Sigmoid colon (tissue), 7 donors: ENCODE measurements around the gene PRKN. TPM values are rescaled to one million over a fixed set of nuclear protein-coding genes. Genes with fewer than 3 reads are reported as not detected.

ENCODE experiments used
- DNase-seq: peaks from one replicate; pipeline ENCODE4 v3.0.0-alpha.2; 2019
- H3K27ac ChIP-seq, 4 donors: fragments of 200-600 bp; sonication (generic); one replicate each; pipeline ENCODE4 v1.5.1; 2016 to 2019; ENCODE audit warnings: mild to moderate bottlenecking in 1 of 4
- H3K27me3 ChIP-seq, 3 donors: fragments of 200-600 bp; sonication (generic); one replicate each; pipeline ENCODE4 v1.5.1; 2019; ENCODE audit warnings: mild to moderate bottlenecking in 1 of 3
- H3K36me3 ChIP-seq, 4 donors: fragments of 200-600 bp; sonication (generic); one replicate each; pipeline ENCODE4 v1.5.1; 2016 to 2019
- H3K4me1 ChIP-seq, 4 donors: fragments of 200-600 bp; sonication (generic); one replicate each; pipeline ENCODE4 v1.5.1; 2017 to 2019
- H3K4me3 ChIP-seq, 4 donors: fragments of 200-600 bp; sonication (generic); one replicate each; pipeline ENCODE4 v1.5.1; 2017 to 2019; ENCODE audit warnings: mild to moderate bottlenecking in 2 of 4, moderate library complexity in 1 of 4
- H3K9me3 ChIP-seq, 4 donors: fragments of 200-600 bp in 3 of 4; sonication (generic) in 3 of 4; one replicate each; pipeline versions ENCODE4 v1.5.1 to v1.6.1; 2013 to 2019
- CTCF ChIP-seq, 4 experiments: fragments of 450-650 bp in 3 of 4; fragments of 200-600 bp in 1 of 4; IDR thresholded peaks; one replicate each; pipeline ENCODE4 v1.5.1; 2016 to 2019; ENCODE audit warnings: antibody characterized with exemption in 4 of 4, mild to moderate bottlenecking in 3 of 4, moderate library complexity in 2 of 4
- EP300 ChIP-seq, 4 donors: sonication (generic); formaldehyde crosslinking; IDR thresholded peaks; one replicate each; pipeline ENCODE4 v1.6.1; 2017; ENCODE audit warnings: antibody characterized with exemption in 4 of 4
- POLR2A ChIP-seq, 2 donors: fragments of 450-650 bp; IDR thresholded peaks; one replicate each; pipeline ENCODE4 v1.6.1; 2016; ENCODE audit warnings: antibody characterized with exemption in 2 of 2, mild to moderate bottlenecking in 2 of 2, moderate library complexity in 2 of 2
- POLR2AphosphoS5 ChIP-seq, 4 donors: sonication (generic); formaldehyde crosslinking; IDR thresholded peaks; one replicate each; pipeline ENCODE4 v1.6.1; 2017; ENCODE audit warnings: antibody characterized with exemption in 4 of 4
- WGBS, 2 donors: extraction: QIAGEN DNeasy Blood & Tissue Kit; methylation state at CpG; one replicate each; pipeline ENCODE4 v1.1.7; 2013; 5-methylcytosine and 5-hydroxymethylcytosine counted together
- intact Hi-C: fragments of 100-400 bp; cut with DNase I; formaldehyde crosslinking; loops from one replicate; pipeline ENCODE4 v1.15.1; 2023
- polyA plus RNA-seq, 3 donors: library from polyadenylated mRNA; stranded (reverse); fragments of 200-250 nt; gene quantifications; one replicate each; pipeline ENCODE4 v1.2.3, GENCODE V29; 2013
- total RNA-seq, 4 donors: library from RNA; depleted of rRNA; stranded (reverse); fragments of >200 nt; gene quantifications; one replicate each; pipeline ENCODE4 v1.1.0, GENCODE V29; 2016
- donor health status: healthy with polysubstance abuse.
- donor health status: Bipolar disorder and iron deficiency.
- donor health status: healthy.

The PRKN gene
- total and polyA plus RNA-seq, 7 donors = 0.38 to 173 (median 9.7) TPM

DNA sequence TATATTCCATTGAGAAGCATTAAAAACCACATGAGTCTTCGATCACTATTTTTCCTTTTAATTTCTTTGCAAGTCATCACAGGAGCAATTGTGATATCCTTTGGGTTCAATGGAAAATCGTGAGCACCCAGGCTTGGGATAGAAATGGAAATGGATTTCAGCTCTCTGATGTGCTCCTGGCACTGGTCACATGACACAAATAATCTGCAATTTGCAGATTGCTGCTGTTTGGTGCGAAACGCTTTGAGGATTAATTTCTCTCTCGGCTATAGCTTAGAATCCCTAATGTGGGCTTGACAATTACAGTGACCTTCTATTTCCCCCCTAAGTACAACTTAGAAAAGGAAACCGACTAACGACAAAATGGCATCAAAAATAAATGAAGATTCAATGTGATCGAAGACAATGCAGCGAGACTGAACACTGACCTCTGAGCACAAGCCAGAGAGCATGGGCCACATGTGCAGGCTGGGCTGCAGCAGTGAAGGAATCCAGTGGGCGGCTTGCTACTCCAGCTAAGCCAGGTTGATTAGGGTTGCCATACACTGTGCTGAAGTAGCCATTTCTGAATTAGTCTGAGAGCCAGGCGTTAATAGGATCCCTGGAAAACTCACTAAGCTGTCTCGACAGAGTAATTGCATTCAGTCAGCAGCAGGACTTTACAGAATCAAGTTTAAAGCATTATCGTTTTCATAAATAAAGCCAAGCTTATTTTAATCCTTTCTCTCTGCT is 1151.9 kb downstream of the PRKN start:
- Histone ChIP-seq H3K4me3 (no peak overlapping the region), H3K27ac (no peak overlapping the region), H3K9me3 (no peaks in the 10 kb centered on the region), H3K27me3 (no peaks in the 10 kb centered on the region), H3K4me1 (no peaks in the 10 kb centered on the region), H3K36me3 (no peaks in the 10 kb centered on the region)
- intact Hi-C loops = no loop called here
- 78 to 83% methylated on average over 13 of the region's 13 CpGs for WGBS, 2 donors
- TF ChIP-seq POLR2AphosphoS5 (IDR thresholded peaks at IDR 0.05) (no peak), EP300 (IDR thresholded peaks at IDR 0.05) (no peak), POLR2A (IDR thresholded peaks at IDR 0.05) (no peak), CTCF (IDR thresholded peaks at IDR 0.05) (no peak)
- no peak for DNase-seq

DNA sequence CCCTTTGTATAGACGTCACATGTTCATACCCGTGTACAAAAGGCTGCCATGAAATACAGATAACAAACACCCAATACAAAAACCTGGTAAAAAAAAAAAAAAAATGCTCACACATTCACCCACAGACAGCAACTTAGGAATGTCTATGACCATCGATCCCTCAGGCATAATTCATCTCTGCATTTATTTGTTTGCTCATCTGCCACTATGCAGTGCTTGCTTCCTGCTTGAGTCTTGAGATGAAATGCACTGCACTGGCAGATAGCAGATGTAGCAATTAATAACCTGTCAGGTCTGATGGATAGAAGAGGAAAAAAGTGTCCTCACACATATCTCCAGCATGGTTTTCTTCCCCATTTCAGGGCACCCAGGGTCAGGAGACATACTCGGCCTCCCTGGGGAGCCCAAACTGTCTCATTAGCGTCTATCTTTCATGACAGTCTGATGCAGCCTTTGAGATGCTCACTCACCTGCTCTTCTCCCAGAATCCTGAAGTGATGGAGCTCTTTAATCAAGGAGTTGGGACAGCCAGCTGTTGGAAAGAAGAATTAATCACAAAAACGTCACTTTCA is 1158.6 kb downstream of the PRKN start:
- WGBS, 2 donors = 84 to 89% methylated on average over 6 of the region's 6 CpGs
- no peaks in the 10 kb centered on the region for H3K36me3 ChIP-seq
- H3K27me3 ChIP-seq = no peaks in the 10 kb centered on the region
- no peak for DNase-seq
- intact Hi-C loops = no loop called here
- H3K4me1 ChIP-seq = no peaks in the 10 kb centered on the region
- no peak overlapping the region for H3K4me3 ChIP-seq
- no peaks in the 10 kb centered on the region for H3K9me3 ChIP-seq
- TF ChIP-seq EP300 (IDR thresholded peaks at IDR 0.05) = no peak
- TF ChIP-seq CTCF (IDR thresholded peaks at IDR 0.05) = no peak
- TF ChIP-seq POLR2A (IDR thresholded peaks at IDR 0.05) = no peak
- TF ChIP-seq POLR2AphosphoS5 (IDR thresholded peaks at IDR 0.05) = no peak
- H3K27ac ChIP-seq = no peak overlapping the region

DNA sequence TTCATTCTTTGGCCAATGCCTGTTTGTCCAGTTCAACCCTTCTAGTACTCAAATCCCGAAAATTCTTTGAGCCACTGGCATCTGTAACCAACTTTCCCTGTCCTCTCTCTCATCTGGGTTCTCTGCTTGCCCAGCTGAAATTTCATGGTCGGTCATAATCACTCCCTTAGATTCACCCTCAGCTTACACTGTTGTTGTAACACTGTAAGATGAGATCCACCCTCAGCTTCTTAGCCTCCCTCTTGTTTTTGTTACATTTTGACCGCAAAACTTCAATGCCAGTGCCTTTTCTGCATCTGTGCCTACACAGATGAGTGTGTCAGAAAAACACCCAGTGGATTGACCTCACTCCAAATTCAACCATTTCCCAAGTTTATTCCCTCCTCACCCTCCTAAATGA is 1162.6 kb downstream of the PRKN start:
- no peak overlapping the region for H3K4me3 ChIP-seq
- no peaks in the 10 kb centered on the region for H3K27me3 ChIP-seq
- no peak overlapping the region for H3K27ac ChIP-seq
- DNase-seq = no peak
- no peak for TF ChIP-seq POLR2A (IDR thresholded peaks at IDR 0.05)
- no peak for TF ChIP-seq EP300 (IDR thresholded peaks at IDR 0.05)
- TF ChIP-seq POLR2AphosphoS5 (IDR thresholded peaks at IDR 0.05) = no peak
- no peak for TF ChIP-seq CTCF (IDR thresholded peaks at IDR 0.05)
- 79 to 87% methylated on average over 3 of the region's 3 CpGs for WGBS, 2 donors
- no peaks in the 10 kb centered on the region for H3K36me3 ChIP-seq
- intact Hi-C loops = no loop called here
- H3K4me1 ChIP-seq = no peaks in the 10 kb centered on the region
- H3K9me3 ChIP-seq = no peaks in the 10 kb centered on the region

- no peak overlapping the region for H3K27ac ChIP-seq
- WGBS, 2 donors = 71 to 73% methylated on average over 9 of the region's 9 CpGs
- TF ChIP-seq CTCF (IDR thresholded peaks at IDR 0.05) (no peak), EP300 (IDR thresholded peaks at IDR 0.05) (no peak), POLR2A (IDR thresholded peaks at IDR 0.05) (no peak), POLR2AphosphoS5 (IDR thresholded peaks at IDR 0.05) (no peak)
- H3K4me3 ChIP-seq = no peak overlapping the region
- H3K36me3 ChIP-seq = no peaks in the 10 kb centered on the region
- H3K4me1 ChIP-seq = no peaks in the 10 kb centered on the region
- intact Hi-C loops = no loop called here
- no peaks in the 10 kb centered on the region for H3K9me3 ChIP-seq
- no peak for DNase-seq
- H3K27me3 ChIP-seq = no peaks in the 10 kb centered on the region
Observed at GRCh38 chr6:161561908-161562307, 1165.7 kb downstream of the PRKN start.
